Measurements from ENCODE around the gene HRH3.

HRH3 gene

GRCh38 chr20:62243906-62244515 is 23.9 kb upstream of the HRH3 start:
- no peak for DNase-seq

- no peak for DNase-seq
Measured at GRCh38 chr20:62243106-62243505, 23.0 kb upstream of the HRH3 start.

GRCh38 chr20:62242176-62242575 is 22.1 kb upstream of the HRH3 start:
- DNase-seq: no peak

- no peak for DNase-seq
Measured at GRCh38 chr20:62241506-62241905, 21.4 kb upstream of the HRH3 start.

GRCh38 chr20:62240020-62240685 is 20.1 kb upstream of the HRH3 start:
- DNase-seq: no peak

GRCh38 chr20:62239278-62239879 is 19.3 kb upstream of the HRH3 start:
- DNase-seq: no peak

GRCh38 chr20:62238569-62239277 is 18.6 kb upstream of the HRH3 start:
- DNase-seq: no peak

- peak; percentile 96 for DNase-seq
Measured at GRCh38 chr20:62237801-62238568, 17.9 kb upstream of the HRH3 start, which contains the start of gene OSBPL2. Gene OSBPL2 (plus strand): TSS chr20:62238521. CDS start chr20:62256185, 17,664 bp downstream.

GRCh38 chr20:62237514-62237800 is 17.4 kb upstream of the HRH3 start:
- no peak for DNase-seq

GRCh38 chr20:62236766-62237513 is 16.9 kb upstream of the HRH3 start:
- no peak for DNase-seq

GRCh38 chr20:62236200-62236599 is 16.1 kb upstream of the HRH3 start:
- no peak for DNase-seq

GRCh38 chr20:62235777-62236157 is 15.7 kb upstream of the HRH3 start:
- no peak for DNase-seq

GRCh38 chr20:62235001-62235776 is 15.1 kb upstream of the HRH3 start:
- no peak for DNase-seq

GRCh38 chr20:62234339-62234738 is 14.3 kb upstream of the HRH3 start:
- no peak for DNase-seq

- no peak for DNase-seq
Measured at GRCh38 chr20:62233684-62234083, 13.6 kb upstream of the HRH3 start.

- no peak for DNase-seq
Measured at GRCh38 chr20:62232770-62233645, 12.9 kb upstream of the HRH3 start.

GRCh38 chr20:62232194-62232593 is 12.1 kb upstream of the HRH3 start:
- no peak for DNase-seq

- no peak for DNase-seq
Measured at GRCh38 chr20:62231292-62231691, 11.2 kb upstream of the HRH3 start.

- no peak for DNase-seq
Measured at GRCh38 chr20:62230696-62231095, 10.6 kb upstream of the HRH3 start.

GRCh38 chr20:62230276-62230675 is 10.2 kb upstream of the HRH3 start:
- no peak for DNase-seq

Data from fibroblast of skin of scalp (primary cell).